Measurements from ENCODE around the gene NFIX.
"Not testable (repeated sequence)": the region's sequence is repeated elsewhere in the genome, so short reads cannot be mapped to it uniquely, and the experiment has no call there.

Gene NFIX

DNA sequence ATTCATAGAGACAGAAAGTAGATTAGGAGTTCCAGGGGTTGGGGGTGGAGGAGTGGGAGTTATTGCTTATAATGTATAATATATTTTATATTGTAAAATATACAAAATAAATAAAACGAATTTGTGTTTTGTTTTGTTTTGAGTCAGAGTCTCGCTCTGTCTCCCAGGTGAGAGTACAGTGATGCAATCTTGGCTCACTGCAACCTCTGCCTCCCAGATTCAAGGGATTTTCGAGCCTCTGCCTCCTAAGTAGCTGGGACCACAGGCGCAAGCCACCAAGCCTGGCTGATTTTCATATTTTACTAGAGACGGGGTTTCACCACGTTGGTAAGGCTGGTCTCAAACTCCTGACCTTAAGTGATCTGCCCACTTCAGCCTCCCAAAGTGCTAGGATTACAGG lies 35.8 kb upstream of the NFIX start:
- DNase-seq = no peak

DNA sequence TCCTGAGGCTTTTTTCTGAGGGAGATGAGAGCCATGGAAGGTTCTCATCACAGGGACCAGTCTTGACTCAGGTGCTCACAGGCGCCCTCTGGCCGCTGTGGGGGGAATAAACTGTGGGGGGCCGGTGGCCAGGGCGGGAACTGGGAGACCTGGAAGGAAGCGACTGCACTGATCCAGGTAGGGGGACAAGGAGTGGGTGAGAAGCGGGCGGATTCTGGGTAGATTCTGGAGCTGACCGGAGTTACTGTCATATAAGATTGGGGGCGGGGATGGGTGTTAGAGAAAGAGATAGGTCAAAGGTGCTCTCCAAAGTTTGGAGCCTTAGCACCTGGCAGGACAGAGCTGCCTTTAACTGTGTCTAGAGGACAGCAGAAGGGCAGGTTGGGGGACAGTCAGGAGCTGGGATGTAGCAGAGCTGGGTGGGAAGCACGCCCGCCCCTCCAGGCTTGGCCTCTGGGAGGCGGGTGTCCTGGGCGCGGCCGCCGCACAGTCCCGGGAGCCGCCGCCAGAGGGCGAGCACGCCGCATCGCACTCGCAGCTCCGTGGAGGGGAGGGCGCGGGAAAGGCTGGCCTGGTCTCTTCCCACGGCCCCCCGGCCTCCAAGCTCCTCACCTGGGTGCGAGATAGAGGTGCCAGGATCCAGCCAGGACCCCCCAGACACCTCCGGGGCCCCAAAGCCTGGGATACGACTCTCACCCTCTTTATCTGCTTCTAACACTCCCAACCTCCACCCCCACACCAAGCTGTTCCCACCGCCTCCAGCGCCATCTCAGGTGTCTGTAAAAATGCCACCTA lies 30.1 kb upstream of the NFIX start:
- DNase-seq = peak; percentile 66

GRCh38 chr19:12965812-12966135 lies 29.5 kb upstream of the NFIX start:
- DNase-seq = no peak

DNA sequence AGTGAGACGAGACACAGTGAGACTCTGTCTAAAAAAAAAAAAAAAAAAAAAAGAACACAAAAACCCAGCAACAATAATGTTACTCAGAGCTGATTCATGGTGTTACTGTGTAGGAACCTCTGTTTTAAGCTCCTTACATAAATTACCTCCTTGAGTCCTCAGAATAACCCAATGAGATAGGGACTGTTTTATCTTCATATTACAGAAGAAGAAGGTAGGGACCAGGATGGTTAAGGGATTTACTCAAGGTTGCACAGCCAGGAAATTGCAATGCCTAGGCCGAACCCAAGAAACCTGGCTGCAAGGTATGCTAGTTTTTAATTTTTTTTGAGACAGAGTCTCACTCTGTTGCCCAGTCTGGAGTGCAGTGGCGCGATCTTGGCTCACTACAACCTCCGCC lies 27.4 kb upstream of the NFIX start:
- DNase-seq = no peak

GRCh38 chr19:12969292-12969988 lies 25.8 kb upstream of the NFIX start, which contains the start of gene DAND5:
TSS of gene DAND5 (plus strand) at chr19:12969576. CDS start at chr19:12969661, 85 bp downstream.
- DNase-seq = no peak

- DNase-seq = no peak
Observed at GRCh38 chr19:12970070-12970820, 25.0 kb upstream of the NFIX start.

DNA sequence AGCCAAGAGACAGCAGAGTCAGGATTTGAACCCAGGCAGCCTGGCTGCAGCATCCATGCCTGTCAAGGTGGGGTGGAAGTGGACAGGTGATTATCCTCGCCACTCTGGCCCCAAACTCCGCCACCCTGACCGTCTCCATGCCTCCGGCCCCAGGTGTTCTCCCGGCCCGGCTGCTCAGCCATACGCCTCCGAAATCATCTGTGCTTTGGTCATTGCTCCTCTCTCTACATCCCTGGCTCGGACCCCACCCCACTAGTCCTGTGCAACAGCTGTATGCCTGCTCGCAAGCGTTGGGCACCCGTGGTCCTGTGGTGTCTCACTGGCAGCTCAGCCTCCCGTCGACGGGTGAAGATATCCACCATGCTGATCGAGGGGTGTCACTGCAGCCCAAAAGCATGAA lies 22.0 kb upstream of the NFIX start:
- DNase-seq = no peak

GRCh38 chr19:12974301-12975220 lies 20.7 kb upstream of the NFIX start:
- no peak for DNase-seq

DNA sequence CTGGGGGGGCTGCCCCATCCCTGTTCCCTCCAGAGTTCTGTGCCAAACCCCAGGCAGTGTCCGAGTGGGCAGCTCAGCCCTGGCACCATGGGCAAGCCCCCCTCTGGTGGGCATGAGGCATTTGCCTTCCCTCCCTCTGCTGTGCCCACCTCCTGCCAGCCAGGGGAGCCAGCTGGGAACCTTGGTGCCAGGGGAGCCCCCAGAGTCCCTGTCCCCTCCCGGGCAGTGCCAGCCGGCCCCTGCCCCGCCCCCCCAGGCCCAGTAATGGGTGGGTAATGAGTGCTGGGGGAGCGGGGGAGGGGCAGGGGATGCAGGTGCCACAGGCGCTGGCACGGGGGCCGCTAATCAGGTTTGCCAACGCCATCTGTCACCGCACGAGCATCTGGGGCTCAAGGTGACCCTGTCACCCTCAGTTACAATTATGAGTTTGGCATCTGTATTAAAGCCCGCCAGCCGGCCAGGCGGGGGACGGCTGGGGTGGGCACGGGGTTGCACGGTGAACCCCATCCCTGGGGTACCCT lies 20.0 kb upstream of the NFIX start:
- no peak for DNase-seq

GRCh38 chr19:12976109-12976508 lies 19.2 kb upstream of the NFIX start:
- DNase-seq = not testable (repeated sequence)

- no peak for DNase-seq
Observed at GRCh38 chr19:12979974-12980373, 15.3 kb upstream of the NFIX start.

DNA sequence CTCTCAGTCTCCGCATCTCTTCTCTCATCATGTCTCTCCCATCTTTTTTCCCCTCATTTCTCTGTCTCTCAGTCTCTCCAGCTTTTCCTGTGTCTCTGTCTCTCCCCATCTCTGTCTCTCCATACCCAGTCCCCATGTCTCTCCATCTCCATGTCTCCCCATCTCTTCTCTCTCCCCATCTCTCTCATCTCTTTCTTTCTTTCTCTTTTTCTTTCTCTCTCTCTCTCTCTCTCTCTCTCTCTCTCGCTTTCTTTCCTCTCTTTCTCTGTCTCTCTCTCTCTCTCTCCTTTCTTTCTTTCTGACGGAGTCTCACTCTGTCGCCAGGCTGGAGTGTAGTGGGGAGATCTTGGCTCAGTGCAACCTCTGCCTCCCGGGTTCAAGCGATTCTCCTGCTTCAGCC lies 12.6 kb upstream of the NFIX start:
- no peak for DNase-seq

- DNase-seq = no peak
Observed at GRCh38 chr19:12983091-12983490, 12.2 kb upstream of the NFIX start.

- DNase-seq = peak; percentile 69
Observed at GRCh38 chr19:12983542-12984142, 11.6 kb upstream of the NFIX start.

DNA sequence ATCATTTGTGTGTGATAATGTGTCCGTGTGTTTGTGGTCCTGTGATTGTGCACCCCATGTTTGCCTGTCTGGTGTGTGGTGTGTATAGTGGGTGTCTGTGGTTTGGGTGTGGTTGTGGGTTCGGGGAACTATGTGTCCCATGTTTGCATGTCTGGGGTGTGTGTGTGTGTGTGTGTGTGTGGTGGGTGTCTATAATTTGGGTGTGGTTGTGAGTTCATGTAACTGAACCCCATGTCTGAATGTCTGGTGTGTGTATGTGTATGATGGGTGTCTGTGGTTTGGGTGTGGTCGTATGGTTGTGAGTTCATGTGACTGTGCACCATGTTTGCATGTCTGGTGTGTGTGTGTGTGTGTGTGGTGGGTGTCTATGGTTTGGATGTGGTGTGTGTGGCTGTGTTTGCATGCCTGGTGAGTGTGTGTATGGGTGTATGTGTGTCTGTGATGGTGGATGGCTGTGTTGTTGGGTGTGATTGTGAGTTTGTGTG lies 11.1 kb upstream of the NFIX start:
- no peak for DNase-seq

GRCh38 chr19:12984683-12985048 lies 10.6 kb upstream of the NFIX start:
- DNase-seq = no peak

- no peak for DNase-seq
Observed at GRCh38 chr19:12985049-12985776, 10.1 kb upstream of the NFIX start.

DNA sequence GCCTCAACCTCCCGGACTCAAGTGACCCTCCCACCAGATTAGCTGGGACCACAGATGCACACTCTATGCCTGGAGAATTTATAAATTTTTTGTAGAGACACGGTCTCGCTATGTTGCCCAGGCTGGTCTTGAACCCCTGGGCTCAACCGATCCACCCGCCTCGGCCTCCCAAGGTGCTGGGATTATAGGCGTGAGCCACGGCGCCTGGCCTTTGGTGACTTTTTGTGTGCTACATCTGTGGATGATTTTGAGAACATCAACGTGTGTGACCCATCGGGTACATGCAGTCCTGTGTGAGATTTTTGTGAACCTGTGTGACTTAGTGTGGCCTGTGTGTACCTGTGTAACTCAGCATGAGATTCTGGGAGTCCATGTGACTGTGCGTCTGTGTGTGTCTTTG lies 8.5 kb upstream of the NFIX start:
- DNase-seq = no peak

GRCh38 chr19:12987190-12987589 lies 8.1 kb upstream of the NFIX start:
- no peak for DNase-seq

- DNase-seq = no peak
Observed at GRCh38 chr19:12987781-12988180, 7.5 kb upstream of the NFIX start.

DNA sequence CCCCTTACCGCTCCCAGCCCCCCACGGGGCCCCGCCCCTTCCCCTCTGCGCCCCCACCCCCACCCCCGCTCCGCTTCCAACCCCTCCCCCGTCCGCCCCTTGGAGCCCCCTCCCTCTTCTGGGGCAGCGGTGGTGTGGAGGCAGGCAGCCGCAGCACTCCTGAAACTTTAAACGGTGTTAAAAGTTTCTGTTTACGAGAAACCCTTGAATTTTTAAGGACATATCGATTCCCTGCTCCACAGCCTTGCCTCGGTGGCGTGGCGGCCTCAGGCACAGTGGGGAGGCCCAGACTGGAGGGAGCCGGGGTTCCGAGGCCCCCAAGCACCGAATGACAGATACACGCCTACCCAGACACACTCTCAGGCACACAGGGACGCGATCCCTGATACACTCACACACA lies 4.8 kb upstream of the NFIX start:
- DNase-seq = no peak

Data from effector CD4-positive, alpha-beta T cell (primary cell).